ENCODE measurements around the gene WNT2. TPM values are rescaled to one million over a fixed set of nuclear protein-coding genes. Genes with fewer than 3 reads are reported as not detected.

The WNT2 gene
- polyA plus RNA-seq, 1 donor from 2014 or later = not detected

DNA sequence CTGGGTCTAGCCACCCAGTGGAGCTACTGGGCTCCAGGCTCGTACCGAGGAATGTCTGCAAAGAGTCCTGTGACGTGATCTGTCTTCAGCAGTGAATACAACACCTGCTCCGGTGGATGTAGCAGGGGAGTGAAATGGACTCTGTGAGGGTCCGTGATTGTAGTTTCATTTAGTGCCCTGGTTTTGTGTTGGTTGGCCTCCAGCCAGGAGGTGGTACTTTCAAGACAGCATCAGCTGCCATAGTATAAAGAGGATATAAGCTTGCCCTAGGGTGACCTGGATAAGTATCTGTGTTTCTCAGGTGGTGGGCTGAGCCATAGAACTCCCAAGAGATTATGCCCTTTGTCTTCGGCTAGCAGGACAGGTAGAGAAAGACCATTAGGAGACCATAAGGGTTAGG lies 24.6 kb upstream of the WNT2 start:
- no peak for TF ChIP-seq SMC3 (conservative IDR thresholded peaks at IDR 0.05; ENCODE audit: poor library complexity)
- TF ChIP-seq, protein P1, sequence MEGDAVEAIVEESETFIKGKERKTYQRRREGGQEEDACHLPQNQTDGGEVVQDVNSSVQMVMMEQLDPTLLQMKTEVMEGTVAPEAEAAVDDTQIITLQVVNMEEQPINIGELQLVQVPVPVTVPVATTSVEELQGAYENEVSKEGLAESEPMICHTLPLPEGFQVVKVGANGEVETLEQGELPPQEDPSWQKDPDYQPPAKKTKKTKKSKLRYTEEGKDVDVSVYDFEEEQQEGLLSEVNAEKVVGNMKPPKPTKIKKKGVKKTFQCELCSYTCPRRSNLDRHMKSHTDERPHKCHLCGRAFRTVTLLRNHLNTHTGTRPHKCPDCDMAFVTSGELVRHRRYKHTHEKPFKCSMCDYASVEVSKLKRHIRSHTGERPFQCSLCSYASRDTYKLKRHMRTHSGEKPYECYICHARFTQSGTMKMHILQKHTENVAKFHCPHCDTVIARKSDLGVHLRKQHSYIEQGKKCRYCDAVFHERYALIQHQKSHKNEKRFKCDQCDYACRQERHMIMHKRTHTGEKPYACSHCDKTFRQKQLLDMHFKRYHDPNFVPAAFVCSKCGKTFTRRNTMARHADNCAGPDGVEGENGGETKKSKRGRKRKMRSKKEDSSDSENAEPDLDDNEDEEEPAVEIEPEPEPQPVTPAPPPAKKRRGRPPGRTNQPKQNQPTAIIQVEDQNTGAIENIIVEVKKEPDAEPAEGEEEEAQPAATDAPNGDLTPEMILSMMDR (IDR thresholded peaks at IDR 0.05; ENCODE audit: poor library complexity, severe bottlenecking) = no peak
- TF ChIP-seq, protein P2, sequence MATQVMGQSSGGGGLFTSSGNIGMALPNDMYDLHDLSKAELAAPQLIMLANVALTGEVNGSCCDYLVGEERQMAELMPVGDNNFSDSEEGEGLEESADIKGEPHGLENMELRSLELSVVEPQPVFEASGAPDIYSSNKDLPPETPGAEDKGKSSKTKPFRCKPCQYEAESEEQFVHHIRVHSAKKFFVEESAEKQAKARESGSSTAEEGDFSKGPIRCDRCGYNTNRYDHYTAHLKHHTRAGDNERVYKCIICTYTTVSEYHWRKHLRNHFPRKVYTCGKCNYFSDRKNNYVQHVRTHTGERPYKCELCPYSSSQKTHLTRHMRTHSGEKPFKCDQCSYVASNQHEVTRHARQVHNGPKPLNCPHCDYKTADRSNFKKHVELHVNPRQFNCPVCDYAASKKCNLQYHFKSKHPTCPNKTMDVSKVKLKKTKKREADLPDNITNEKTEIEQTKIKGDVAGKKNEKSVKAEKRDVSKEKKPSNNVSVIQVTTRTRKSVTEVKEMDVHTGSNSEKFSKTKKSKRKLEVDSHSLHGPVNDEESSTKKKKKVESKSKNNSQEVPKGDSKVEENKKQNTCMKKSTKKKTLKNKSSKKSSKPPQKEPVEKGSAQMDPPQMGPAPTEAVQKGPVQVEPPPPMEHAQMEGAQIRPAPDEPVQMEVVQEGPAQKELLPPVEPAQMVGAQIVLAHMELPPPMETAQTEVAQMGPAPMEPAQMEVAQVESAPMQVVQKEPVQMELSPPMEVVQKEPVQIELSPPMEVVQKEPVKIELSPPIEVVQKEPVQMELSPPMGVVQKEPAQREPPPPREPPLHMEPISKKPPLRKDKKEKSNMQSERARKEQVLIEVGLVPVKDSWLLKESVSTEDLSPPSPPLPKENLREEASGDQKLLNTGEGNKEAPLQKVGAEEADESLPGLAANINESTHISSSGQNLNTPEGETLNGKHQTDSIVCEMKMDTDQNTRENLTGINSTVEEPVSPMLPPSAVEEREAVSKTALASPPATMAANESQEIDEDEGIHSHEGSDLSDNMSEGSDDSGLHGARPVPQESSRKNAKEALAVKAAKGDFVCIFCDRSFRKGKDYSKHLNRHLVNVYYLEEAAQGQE (IDR thresholded peaks at IDR 0.05; ENCODE audit: borderline replicate concordance) = no peak
- no peak for TF ChIP-seq POLR2AphosphoS5 (IDR thresholded peaks at IDR 0.05)
- TF ChIP-seq EZH2 (IDR thresholded peaks at IDR 0.05; ENCODE audit: borderline replicate concordance, insufficient read depth, low read length, poor library complexity, severe bottlenecking) = no peak
- no peak for TF ChIP-seq EP300 (conservative IDR thresholded peaks at IDR 0.05; ENCODE audit: poor library complexity, severe bottlenecking)
- no peak for TF ChIP-seq TAF1 (IDR thresholded peaks at IDR 0.05; ENCODE audit: low read depth)
- no peak for TF ChIP-seq RAD21 (conservative IDR thresholded peaks at IDR 0.05)
- no peak for TF ChIP-seq MXI1 (conservative IDR thresholded peaks at IDR 0.05; ENCODE audit: poor library complexity, severe bottlenecking)
- no peaks in the 10 kb centered on the region for H3K9me3 ChIP-seq (ENCODE audit: low read length)
- no peak overlapping the region for H3K4me3 ChIP-seq (ENCODE audit: low read length)
- no peak overlapping the region for H3K27ac ChIP-seq (ENCODE audit: low read length)
- no peak overlapping the region for H3K4me2 ChIP-seq (ENCODE audit: low read length)
- no peaks in the 10 kb centered on the region for H3K27me3 ChIP-seq (ENCODE audit: insufficient read depth, low read depth, low read length)
- no peaks in the 10 kb centered on the region for H3F3A ChIP-seq (ENCODE audit: insufficient read depth, low read length, poor library complexity, severe bottlenecking)
- H2AFZ ChIP-seq (ENCODE audit: low read depth, low read length) = no peak overlapping the region
- no peaks in the 10 kb centered on the region for H3K79me2 ChIP-seq (replicated peaks; ENCODE audit: insufficient read depth, low read length)
- no peaks in the 10 kb centered on the region for H4K20me1 ChIP-seq (ENCODE audit: insufficient read depth)
- H3K9ac ChIP-seq (ENCODE audit: low read length) = no peak overlapping the region
- no peaks in the 10 kb centered on the region for H3K9me2 ChIP-seq (ENCODE audit: insufficient read depth, low read length)
- H3K36me3 ChIP-seq (ENCODE audit: insufficient read depth, low read length) = no peaks in the 10 kb centered on the region

DNA sequence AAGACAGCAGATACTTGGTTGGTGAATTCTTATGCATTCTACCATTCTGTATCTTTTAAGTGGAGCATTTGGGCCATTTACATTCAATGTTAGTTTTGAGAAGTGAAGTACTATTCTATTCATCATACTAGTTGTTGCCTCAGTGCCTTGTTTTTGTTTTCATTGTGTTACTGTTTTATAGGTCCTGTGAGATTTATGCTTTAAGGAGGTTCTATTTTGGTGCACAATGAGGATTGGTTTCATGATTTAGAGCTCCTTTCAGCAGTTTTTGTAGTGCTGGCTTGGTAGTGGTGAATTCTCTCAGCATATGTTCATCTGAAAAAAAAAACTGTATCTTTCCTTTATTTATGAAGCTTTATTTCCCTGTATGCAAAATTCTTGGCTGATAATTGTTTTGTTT lies 23.3 kb upstream of the WNT2 start:
- TF ChIP-seq POLR2AphosphoS5 (IDR thresholded peaks at IDR 0.05) = no peak
- TF ChIP-seq MXI1 (conservative IDR thresholded peaks at IDR 0.05; ENCODE audit: poor library complexity, severe bottlenecking) = no peak
- TF ChIP-seq, protein P2 (IDR thresholded peaks at IDR 0.05; ENCODE audit: borderline replicate concordance) = no peak
- no peak for TF ChIP-seq EP300 (conservative IDR thresholded peaks at IDR 0.05; ENCODE audit: poor library complexity, severe bottlenecking)
- TF ChIP-seq SMC3 (conservative IDR thresholded peaks at IDR 0.05; ENCODE audit: poor library complexity) = no peak
- TF ChIP-seq, protein P1 (IDR thresholded peaks at IDR 0.05; ENCODE audit: poor library complexity, severe bottlenecking) = no peak
- TF ChIP-seq TAF1 (IDR thresholded peaks at IDR 0.05; ENCODE audit: low read depth) = no peak
- TF ChIP-seq EZH2 (IDR thresholded peaks at IDR 0.05; ENCODE audit: borderline replicate concordance, insufficient read depth, low read length, poor library complexity, severe bottlenecking) = no peak
- no peak for TF ChIP-seq RAD21 (conservative IDR thresholded peaks at IDR 0.05)
- Histone ChIP-seq H3K9me2 (ENCODE audit: insufficient read depth, low read length) (no peaks in the 10 kb centered on the region), H4K20me1 (ENCODE audit: insufficient read depth) (no peaks in the 10 kb centered on the region), H2AFZ (ENCODE audit: low read depth, low read length) (no peak overlapping the region), H3K79me2 (replicated peaks; ENCODE audit: insufficient read depth, low read length) (no peaks in the 10 kb centered on the region), H3K36me3 (ENCODE audit: insufficient read depth, low read length) (no peaks in the 10 kb centered on the region), H3K4me3 (ENCODE audit: low read length) (no peak overlapping the region), H3K27me3 (ENCODE audit: insufficient read depth, low read depth, low read length) (no peaks in the 10 kb centered on the region), H3K4me2 (ENCODE audit: low read length) (no peak overlapping the region), H3F3A (ENCODE audit: insufficient read depth, low read length, poor library complexity, severe bottlenecking) (no peaks in the 10 kb centered on the region), H3K9ac (ENCODE audit: low read length) (no peak overlapping the region), H3K27ac (ENCODE audit: low read length) (no peak overlapping the region), H3K9me3 (ENCODE audit: low read length) (no peaks in the 10 kb centered on the region)
